Neural progenitor cell (in vitro differentiated cells): ENCODE results near the gene MFSD12. TPM values are rescaled to one million over a fixed set of nuclear protein-coding genes. Genes with fewer than 3 reads are reported as not detected.
A peak's percentile ranks its signal among the peaks of the same experiment; 100 is the strongest.

Experiments
- DNase-seq: peaks from one replicate; pipeline ENCODE4 v3.0.0-alpha.2; 2016; ENCODE audit warnings: low spot score
- H2AFZ ChIP-seq: fragments of 200-600 bp; sonication (generic); replicated peaks from 2 replicates; pipeline ENCODE4 v1.6.1; 2016; ENCODE audit warnings: antibody characterized with exemption
- H3F3A ChIP-seq: fragments of 200-600 bp; sonication (generic); 2 replicates; pipeline ENCODE4 v1.6.1; 2016; ENCODE audit warnings: antibody characterized with exemption, low read depth
- H3K27ac ChIP-seq: fragments of 200-600 bp; sonication (generic); 2 replicates; pipeline ENCODE4 v1.5.1; 2016; ENCODE audit warnings: mild to moderate bottlenecking
- H3K27me3 ChIP-seq: fragments of 200-600 bp; sonication (generic); 2 replicates; pipeline ENCODE4 v1.6.1; 2016; ENCODE audit warnings: mild to moderate bottlenecking, moderate library complexity
- H3K36me3 ChIP-seq: fragments of 200-600 bp; sonication (generic); 2 replicates; pipeline ENCODE4 v1.5.1; 2016
- H3K4me1 ChIP-seq: fragments of 200-600 bp; sonication (generic); 2 replicates; pipeline ENCODE4 v1.6.1; 2016; ENCODE audit warnings: mixed run types
- H3K4me2 ChIP-seq: fragments of 200-600 bp; sonication (generic); 2 replicates; pipeline ENCODE4 v1.6.1; 2016
- H3K4me3 ChIP-seq: fragments of 200-600 bp; sonication (generic); 2 replicates; pipeline ENCODE4 v1.5.1; 2016
- H3K79me2 ChIP-seq: fragments of 200-600 bp; sonication (generic); 2 replicates; pipeline ENCODE4 v1.6.1; 2016; ENCODE audit warnings: low read depth
- H3K9ac ChIP-seq: fragments of 200-600 bp; sonication (generic); 2 replicates; pipeline ENCODE4 v1.6.1; 2016
- H3K9me3 ChIP-seq: fragments of 200-600 bp; sonication (generic); 2 replicates; pipeline ENCODE4 v1.5.1; 2016; ENCODE audit warnings: low read depth
- H4K20me1 ChIP-seq: fragments of 200-600 bp; sonication (generic); 2 replicates; pipeline ENCODE4 v1.6.1; 2016; ENCODE audit warnings: low read depth
- H3K27ac Mint-ChIP-seq: 3 replicates; pipeline ENCODE4 v1.8.0; 2021; ENCODE audit warnings: mixed read lengths
- H3K27me3 Mint-ChIP-seq: 2 replicates; pipeline ENCODE4 v1.8.0; 2022; ENCODE audit warnings: low read depth, mild to moderate bottlenecking, inconsistent platforms, moderate library complexity, mixed read lengths; ENCODE audit not compliant: insufficient read depth
- H3K36me3 Mint-ChIP-seq: 3 replicates; pipeline ENCODE4 v1.8.0; 2021; ENCODE audit warnings: mixed read lengths
- H3K4me1 Mint-ChIP-seq: 3 replicates; pipeline ENCODE4 v1.8.0; 2021; ENCODE audit warnings: mixed read lengths
- H3K4me3 Mint-ChIP-seq: 3 replicates; pipeline ENCODE4 v1.8.0; 2021; ENCODE audit warnings: mild to moderate bottlenecking, moderate library complexity, mixed read lengths
- H3K9me3 Mint-ChIP-seq: 3 replicates; pipeline ENCODE4 v1.8.0; 2020; ENCODE audit warnings: mixed read lengths
- EZH2 ChIP-seq: fragments of 200-600 bp; sonication (generic); IDR thresholded peaks from 2 replicates; pipeline ENCODE4 v1.6.1; 2017; ENCODE audit warnings: antibody characterized with exemption, mild to moderate bottlenecking, moderate library complexity
- EZH2phosphoT487 ChIP-seq: fragments of 200-600 bp; sonication (generic); IDR thresholded peaks from 2 replicates; pipeline ENCODE4 v1.6.1; 2017; ENCODE audit warnings: antibody characterized with exemption
- total RNA-seq: library from RNA; depleted of rRNA; stranded (reverse); fragments of >200 nt; gene quantifications from 2 replicates; pipeline ENCODE4 v1.2.3, GENCODE V29; 2015; ENCODE audit warnings: low replicate concordance
- TF ChIP-seq, protein P1 (sequence below): fragments of 200-600 bp; sonication (generic); IDR thresholded peaks from 2 replicates; pipeline ENCODE4 v1.5.1; 2017; ENCODE audit warnings: antibody characterized with exemption, mild to moderate bottlenecking

MFSD12 gene
- total RNA-seq, 1 donor from 2014 or later, result 34.1 TPM

DNA sequence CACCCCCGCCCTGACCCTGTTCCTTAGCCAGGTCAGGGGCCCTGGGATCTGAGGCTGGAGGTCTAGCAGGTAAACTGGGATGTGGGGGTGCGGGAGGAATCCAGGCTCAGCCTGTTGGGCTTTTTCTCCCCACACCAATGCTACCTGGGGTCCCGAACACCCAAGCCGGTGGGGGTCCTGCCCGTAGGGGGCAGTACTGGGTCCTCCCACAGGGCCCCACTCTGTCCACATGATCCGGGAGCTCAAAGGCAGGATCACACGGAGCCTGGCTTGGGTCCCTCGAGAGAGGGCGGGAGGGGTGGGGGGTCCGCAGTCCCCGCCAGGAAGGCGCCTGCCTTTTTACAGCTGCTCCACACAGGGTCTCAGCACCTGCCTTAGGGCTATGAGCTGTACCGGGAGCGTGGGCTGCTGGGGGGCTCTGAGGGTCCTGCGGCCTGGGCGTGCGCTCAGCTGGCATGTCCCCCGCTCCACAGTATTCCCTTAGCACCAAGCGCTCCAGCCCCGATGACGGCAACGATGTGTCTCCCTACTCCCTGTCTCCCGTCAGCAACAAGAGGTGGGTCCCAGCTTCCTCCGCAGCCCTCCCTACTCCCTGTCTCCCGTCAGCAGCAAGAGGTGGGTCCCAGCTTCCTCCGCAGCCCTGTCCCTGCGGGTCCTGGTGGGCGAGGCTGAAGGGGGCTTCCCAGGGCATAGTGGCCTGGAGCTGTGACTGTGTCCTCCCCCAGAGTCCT is 30.7 kb downstream of the MFSD12 start:
- Mint-ChIP-seq H3K27me3 (no peaks in the 10 kb centered on the region), H3K36me3 (peaks cover 13% of the 10 kb centered on the region), H3K4me3 (no peak overlapping the region), H3K9me3 (no peaks in the 10 kb centered on the region), H3K4me1 (peaks cover 2% of the 10 kb centered on the region), H3K27ac (no peak overlapping the region)
- Histone ChIP-seq H3K9me3 (no peaks in the 10 kb centered on the region), H3K4me1 (no peaks in the 10 kb centered on the region), H3K9ac (no peak overlapping the region), H3K4me3 (no peak overlapping the region), H3F3A (no peaks in the 10 kb centered on the region), H4K20me1 (peaks cover 52% of the 10 kb centered on the region), H3K36me3 (no peaks in the 10 kb centered on the region), H3K79me2 (no peaks in the 10 kb centered on the region), H3K27ac (no peak overlapping the region), H3K27me3 (no peaks in the 10 kb centered on the region), H2AFZ (no peak overlapping the region), H3K4me2 (no peak overlapping the region)
- TF ChIP-seq, protein P1, sequence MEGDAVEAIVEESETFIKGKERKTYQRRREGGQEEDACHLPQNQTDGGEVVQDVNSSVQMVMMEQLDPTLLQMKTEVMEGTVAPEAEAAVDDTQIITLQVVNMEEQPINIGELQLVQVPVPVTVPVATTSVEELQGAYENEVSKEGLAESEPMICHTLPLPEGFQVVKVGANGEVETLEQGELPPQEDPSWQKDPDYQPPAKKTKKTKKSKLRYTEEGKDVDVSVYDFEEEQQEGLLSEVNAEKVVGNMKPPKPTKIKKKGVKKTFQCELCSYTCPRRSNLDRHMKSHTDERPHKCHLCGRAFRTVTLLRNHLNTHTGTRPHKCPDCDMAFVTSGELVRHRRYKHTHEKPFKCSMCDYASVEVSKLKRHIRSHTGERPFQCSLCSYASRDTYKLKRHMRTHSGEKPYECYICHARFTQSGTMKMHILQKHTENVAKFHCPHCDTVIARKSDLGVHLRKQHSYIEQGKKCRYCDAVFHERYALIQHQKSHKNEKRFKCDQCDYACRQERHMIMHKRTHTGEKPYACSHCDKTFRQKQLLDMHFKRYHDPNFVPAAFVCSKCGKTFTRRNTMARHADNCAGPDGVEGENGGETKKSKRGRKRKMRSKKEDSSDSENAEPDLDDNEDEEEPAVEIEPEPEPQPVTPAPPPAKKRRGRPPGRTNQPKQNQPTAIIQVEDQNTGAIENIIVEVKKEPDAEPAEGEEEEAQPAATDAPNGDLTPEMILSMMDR, result peak; percentile 34
- TF ChIP-seq EZH2 (no peak), EZH2phosphoT487 (no peak)
- DNase-seq, result no peak

DNA sequence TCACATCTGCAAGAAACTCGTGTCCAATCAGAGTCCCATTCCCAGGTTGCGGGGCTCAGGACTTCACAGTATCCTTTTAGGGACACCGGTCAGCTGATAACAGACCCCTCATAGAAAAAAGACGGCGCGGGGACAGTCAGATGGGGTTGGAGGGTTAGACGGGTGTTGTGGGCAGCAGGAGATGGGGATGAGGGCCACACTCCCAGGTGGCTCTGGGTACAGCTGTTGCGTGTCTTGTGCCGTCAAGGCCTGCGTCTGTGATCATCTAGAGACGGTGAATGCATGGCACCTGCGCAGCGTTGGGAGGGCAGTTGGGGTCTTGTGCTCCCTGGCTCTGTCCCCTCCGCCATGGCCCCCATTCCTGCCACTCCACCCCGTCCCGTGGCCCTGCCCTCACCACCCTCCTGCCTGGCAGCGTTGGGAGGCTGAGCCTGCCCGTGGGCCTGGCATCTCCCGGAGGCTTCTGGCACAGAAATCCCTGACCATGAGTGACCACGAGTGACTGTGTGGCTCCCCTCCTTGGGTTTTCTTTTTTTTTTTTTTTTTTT is 32.4 kb downstream of the MFSD12 start:
- no peak overlapping the region for H3K9ac ChIP-seq
- no peaks in the 10 kb centered on the region for H3K27me3 ChIP-seq
- no peaks in the 10 kb centered on the region for H3K36me3 ChIP-seq
- H3K4me2 ChIP-seq, result no peak overlapping the region
- H4K20me1 ChIP-seq, result peaks cover 69% of the 10 kb centered on the region
- no peaks in the 10 kb centered on the region for H3K4me1 ChIP-seq
- no peak overlapping the region for H3K27ac ChIP-seq
- H3K79me2 ChIP-seq, result peaks cover 15% of the 10 kb centered on the region
- Mint-ChIP-seq H3K9me3 (no peaks in the 10 kb centered on the region), H3K4me3 (peak overlapping the region; percentile 65), H3K36me3 (peaks cover 13% of the 10 kb centered on the region), H3K4me1 (peaks cover 2% of the 10 kb centered on the region), H3K27ac (peak overlapping the region; percentile 42), H3K27me3 (no peaks in the 10 kb centered on the region)
- no peaks in the 10 kb centered on the region for H3K9me3 ChIP-seq
- TF ChIP-seq, protein P1, result no peak
- TF ChIP-seq EZH2phosphoT487 (no peak), EZH2 (no peak)
- H3F3A ChIP-seq, result no peaks in the 10 kb centered on the region
- no peak for DNase-seq
- no peak overlapping the region for H2AFZ ChIP-seq
- H3K4me3 ChIP-seq, result no peak overlapping the region

DNA sequence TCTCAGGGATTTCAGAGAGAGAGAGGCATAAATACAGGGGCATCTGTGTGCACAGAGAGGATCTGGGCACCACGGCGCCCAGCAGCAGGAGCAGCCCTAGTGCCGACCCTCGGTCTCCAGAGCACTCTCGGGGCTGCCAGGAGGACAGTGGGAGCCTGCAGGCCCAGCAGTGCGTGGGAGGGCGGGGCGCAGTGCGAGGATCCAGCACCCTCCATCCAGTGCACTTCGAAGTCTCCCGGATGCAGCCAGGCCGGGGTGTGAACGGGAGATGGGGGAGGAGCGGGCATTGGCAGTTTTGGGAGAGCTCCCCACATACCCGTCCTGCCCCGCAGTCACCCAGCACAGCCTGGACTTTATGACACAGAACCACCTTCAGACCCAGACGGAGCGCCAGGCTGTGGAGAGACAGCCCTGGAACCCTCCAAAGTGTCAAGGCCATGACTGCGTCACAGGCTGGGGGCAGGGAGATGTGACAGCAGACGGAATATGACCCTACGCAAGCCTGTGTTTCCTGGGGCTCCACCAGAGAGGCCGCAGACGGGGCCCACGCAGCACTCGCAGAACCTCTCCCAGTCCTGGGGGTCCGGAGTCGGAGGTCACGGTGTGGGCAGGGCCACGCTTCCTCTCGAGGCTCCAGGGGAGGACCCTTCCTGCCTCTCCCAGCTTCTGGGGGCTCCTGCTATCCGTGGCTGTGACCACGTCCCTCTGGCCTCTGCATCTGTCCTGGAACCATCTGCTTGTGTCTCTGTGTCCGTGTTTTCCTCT is 33.1 kb downstream of the MFSD12 start:
- H3K27ac ChIP-seq, result no peak overlapping the region
- no peaks in the 10 kb centered on the region for H3K27me3 ChIP-seq
- H3K27ac Mint-ChIP-seq, result no peak overlapping the region
- no peak overlapping the region for H3K9ac ChIP-seq
- H3K4me1 Mint-ChIP-seq, result peaks cover 2% of the 10 kb centered on the region
- TF ChIP-seq EZH2phosphoT487 (no peak), EZH2 (no peak)
- TF ChIP-seq, protein P1, result no peak
- H3K36me3 Mint-ChIP-seq, result peaks cover 13% of the 10 kb centered on the region
- no peak for DNase-seq
- no peaks in the 10 kb centered on the region for H3K36me3 ChIP-seq
- peak overlapping the region; percentile 65 for H3K4me3 Mint-ChIP-seq
- no peak overlapping the region for H3K4me3 ChIP-seq
- H3K9me3 ChIP-seq, result no peaks in the 10 kb centered on the region
- no peaks in the 10 kb centered on the region for H3K9me3 Mint-ChIP-seq
- H3K79me2 ChIP-seq, result peaks cover 21% of the 10 kb centered on the region
- no peak overlapping the region for H3K4me2 ChIP-seq
- H2AFZ ChIP-seq, result no peak overlapping the region
- H4K20me1 ChIP-seq, result peaks cover 76% of the 10 kb centered on the region
- H3K4me1 ChIP-seq, result no peaks in the 10 kb centered on the region
- H3F3A ChIP-seq, result no peaks in the 10 kb centered on the region
- no peaks in the 10 kb centered on the region for H3K27me3 Mint-ChIP-seq
